ENCODE measurements around the gene UCK2.

Gene UCK2

GRCh38 chr1:165949335-165950130 lies 122.1 kb downstream of the UCK2 start:
- no peak for TF ChIP-seq CSRNP3 (CRISPR knock-in tag; IDR thresholded peaks at IDR 0.05)
- no peak for TF ChIP-seq TCF4 (CRISPR knock-in tag; IDR thresholded peaks at IDR 0.05; ENCODE audit: borderline replicate concordance)
- no peak for ATAC-seq

GRCh38 chr1:165954940-165955339 lies 127.5 kb downstream of the UCK2 start:
- TF ChIP-seq CSRNP3 (CRISPR knock-in tag; IDR thresholded peaks at IDR 0.05) (no peak), BACH2 (CRISPR knock-in tag; IDR thresholded peaks at IDR 0.05; ENCODE audit: borderline replicate concordance) (no peak), POU6F1 (CRISPR knock-in tag; IDR thresholded peaks at IDR 0.05; ENCODE audit: borderline replicate concordance, low read depth) (no peak), ZFP3 (CRISPR knock-in tag; IDR thresholded peaks at IDR 0.05) (no peak), CSDC2 (CRISPR knock-in tag; IDR thresholded peaks at IDR 0.05) (no peak), OSR1 (CRISPR knock-in tag; IDR thresholded peaks at IDR 0.05) (no peak), TCF4 (CRISPR knock-in tag; IDR thresholded peaks at IDR 0.05; ENCODE audit: borderline replicate concordance) (no peak), TOX (CRISPR knock-in tag; IDR thresholded peaks at IDR 0.05; ENCODE audit: borderline replicate concordance) (no peak), ZC3H10 (CRISPR knock-in tag; IDR thresholded peaks at IDR 0.05) (no peak), ARNTL (CRISPR knock-in tag; IDR thresholded peaks at IDR 0.05; ENCODE audit: borderline replicate concordance, low read depth) (no peak), PPARA (CRISPR knock-in tag; IDR thresholded peaks at IDR 0.05; ENCODE audit: borderline replicate concordance) (no peak), ISL1 (CRISPR knock-in tag; IDR thresholded peaks at IDR 0.05) (no peak), ESRRG (CRISPR knock-in tag; IDR thresholded peaks at IDR 0.05) (no peak), GLIS3 (CRISPR knock-in tag; IDR thresholded peaks at IDR 0.05) (no peak), ZNF8 (CRISPR knock-in tag; IDR thresholded peaks at IDR 0.05) (no peak), ZNF565 (CRISPR knock-in tag; conservative IDR thresholded peaks at IDR 0.05; ENCODE audit: low read depth) (no peak), RARB (CRISPR knock-in tag; IDR thresholded peaks at IDR 0.05) (no peak), PATZ1 (CRISPR knock-in tag; IDR thresholded peaks at IDR 0.05; ENCODE audit: borderline replicate concordance) (no peak), ZNF70 (CRISPR knock-in tag; IDR thresholded peaks at IDR 0.05) (no peak)
- ATAC-seq, result no peak

GRCh38 chr1:165958306-165958705 lies 130.9 kb downstream of the UCK2 start:
- TF ChIP-seq ZFP30 (CRISPR knock-in tag; IDR thresholded peaks at IDR 0.05), result no peak
- TF ChIP-seq ZNF565 (CRISPR knock-in tag; conservative IDR thresholded peaks at IDR 0.05; ENCODE audit: low read depth), result no peak
- no peak for TF ChIP-seq ISL1 (CRISPR knock-in tag; IDR thresholded peaks at IDR 0.05)
- TF ChIP-seq ARNTL (CRISPR knock-in tag; IDR thresholded peaks at IDR 0.05; ENCODE audit: borderline replicate concordance, low read depth), result no peak
- no peak for TF ChIP-seq CSRNP3 (CRISPR knock-in tag; IDR thresholded peaks at IDR 0.05)
- no peak for TF ChIP-seq OSR1 (CRISPR knock-in tag; IDR thresholded peaks at IDR 0.05)
- TF ChIP-seq POU6F1 (CRISPR knock-in tag; IDR thresholded peaks at IDR 0.05; ENCODE audit: borderline replicate concordance, low read depth), result no peak
- TF ChIP-seq CSDC2 (CRISPR knock-in tag; IDR thresholded peaks at IDR 0.05), result no peak
- TF ChIP-seq SNAI2 (CRISPR knock-in tag; IDR thresholded peaks at IDR 0.05), result no peak
- no peak for TF ChIP-seq TSHZ2 (CRISPR knock-in tag; IDR thresholded peaks at IDR 0.05)
- TF ChIP-seq RARB (CRISPR knock-in tag; IDR thresholded peaks at IDR 0.05), result no peak
- no peak for TF ChIP-seq BACH2 (CRISPR knock-in tag; IDR thresholded peaks at IDR 0.05; ENCODE audit: borderline replicate concordance)
- no peak for ATAC-seq
